ENCODE measurements around the gene OR14A2. TPM values are rescaled to one million over a fixed set of nuclear protein-coding genes. Genes with fewer than 3 reads are reported as not detected.
"Not testable (repeated sequence)": the region's sequence is repeated elsewhere in the genome, so short reads cannot be mapped to it uniquely, and the experiment has no call there.

The OR14A2 gene
- total RNA-seq, 4 donors from 2014 or later, result not detected

DNA sequence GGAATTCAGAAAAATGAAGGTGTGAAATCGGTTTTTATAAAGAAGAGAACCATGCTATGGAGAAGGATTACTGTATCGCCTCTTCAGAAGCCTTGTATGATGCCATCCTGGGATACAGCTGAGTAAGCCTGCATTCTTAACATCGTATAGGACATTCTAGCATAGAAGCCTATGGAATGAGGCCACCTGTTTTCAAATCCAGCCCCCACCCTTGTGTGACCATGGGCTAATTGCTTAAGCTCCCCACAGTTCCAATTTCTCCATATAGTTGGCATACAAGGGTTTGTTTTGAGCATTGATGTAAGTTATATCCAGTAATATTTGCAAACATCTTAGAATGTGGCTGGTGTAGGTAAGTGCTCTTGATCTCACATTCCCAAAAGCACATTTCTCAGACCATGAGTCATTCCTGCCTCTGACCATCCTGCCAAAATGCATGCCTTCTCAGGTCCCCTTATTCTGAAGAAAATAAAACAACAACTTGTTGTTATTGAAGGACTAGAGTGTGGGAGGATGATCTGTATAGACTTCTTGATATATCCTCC is 1.5 kb downstream of the OR14A2 start:
- TF ChIP-seq CTCF (IDR thresholded peaks at IDR 0.05), result no peak
- no peak for ATAC-seq (ENCODE audit: low FRiP score)
- DNase-seq (ENCODE audit: low spot score), result no peak

DNA sequence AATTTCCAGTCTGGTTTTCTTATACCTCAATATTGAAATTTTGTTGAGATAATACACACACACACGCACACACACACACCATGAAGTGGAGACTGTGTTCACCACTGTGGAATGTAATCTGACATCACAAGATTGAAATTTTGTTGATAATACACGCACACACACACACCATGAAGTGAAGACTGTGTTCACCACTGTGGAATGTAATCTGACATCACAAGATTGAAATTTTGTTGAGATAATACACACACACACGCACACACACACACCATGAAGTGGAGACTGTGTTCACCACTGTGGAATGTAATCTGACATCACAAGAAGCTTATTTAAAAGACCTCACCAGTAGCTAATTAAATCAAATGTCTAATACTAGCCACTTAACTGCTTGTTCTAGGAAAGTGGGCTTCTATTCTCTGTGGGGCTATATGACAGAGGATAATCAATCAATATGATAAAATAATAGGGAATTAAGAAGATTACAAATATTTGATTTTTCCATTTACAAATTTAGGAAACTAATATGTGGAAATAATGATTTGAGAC is 5.7 kb downstream of the OR14A2 start:
- DNase-seq (ENCODE audit: low spot score); ATAC-seq (ENCODE audit: low FRiP score): not testable (repeated sequence)

- no peak for TF ChIP-seq CTCF (IDR thresholded peaks at IDR 0.05)
- DNase-seq (ENCODE audit: low spot score) (no peak), ATAC-seq (ENCODE audit: low FRiP score) (no peak)
Measured at GRCh38 chr1:247741756-247742155, 6.2 kb downstream of the OR14A2 start.

DNA sequence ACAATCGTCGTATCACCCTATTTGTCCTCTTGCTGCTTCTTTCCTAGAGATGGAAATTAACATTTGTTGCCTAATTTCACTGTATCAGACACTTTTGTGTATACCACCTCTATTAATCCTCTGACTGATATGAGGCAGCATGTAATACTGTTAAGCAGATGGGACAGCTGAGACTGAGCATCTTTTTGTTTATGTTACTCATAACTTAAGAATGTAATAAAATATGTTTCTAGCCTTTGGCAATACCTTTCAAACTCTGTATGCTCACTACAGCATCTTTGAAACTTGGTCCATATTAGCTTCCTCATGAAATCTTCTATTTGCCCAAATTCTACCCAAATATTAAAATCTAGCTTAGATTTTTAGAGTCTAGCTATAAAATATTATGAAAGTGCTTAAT is 7.2 kb downstream of the OR14A2 start:
- ATAC-seq (ENCODE audit: low FRiP score) (no peak), DNase-seq (ENCODE audit: low spot score) (no peak)
- no peak for TF ChIP-seq CTCF (IDR thresholded peaks at IDR 0.05)

- no peak for TF ChIP-seq CTCF (IDR thresholded peaks at IDR 0.05)
- no peak for ATAC-seq (ENCODE audit: low FRiP score)
- DNase-seq (ENCODE audit: low spot score), result no peak
Measured at GRCh38 chr1:247738315-247738714, 9.6 kb downstream of the OR14A2 start, which contains the start of gene OR14K1. Gene OR14K1, plus strand, starts transcription at chr1:247738615. Its CDS starts 0 bp downstream, at chr1:247738615.

DNA sequence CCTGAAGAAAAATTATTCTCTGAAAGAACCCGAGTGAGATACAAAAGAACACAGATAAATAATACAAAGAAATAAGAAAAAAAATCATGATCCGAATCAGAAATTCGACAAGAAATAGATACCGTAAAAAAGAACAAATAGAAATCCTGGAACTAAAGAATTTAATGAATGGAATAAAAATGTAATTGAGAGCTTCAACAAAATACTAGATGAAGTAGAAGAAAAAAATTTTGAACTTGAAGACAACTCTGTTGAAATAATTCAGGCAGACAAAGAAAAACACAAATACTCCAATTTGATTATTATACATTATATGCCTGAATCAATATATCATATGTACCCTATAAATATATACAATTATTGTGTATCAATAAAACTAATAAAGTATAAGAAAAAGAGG is 26.7 kb downstream of the OR14A2 start:
- ATAC-seq (ENCODE audit: low FRiP score), result no peak
- no peak for TF ChIP-seq CTCF (IDR thresholded peaks at IDR 0.05)

DNA sequence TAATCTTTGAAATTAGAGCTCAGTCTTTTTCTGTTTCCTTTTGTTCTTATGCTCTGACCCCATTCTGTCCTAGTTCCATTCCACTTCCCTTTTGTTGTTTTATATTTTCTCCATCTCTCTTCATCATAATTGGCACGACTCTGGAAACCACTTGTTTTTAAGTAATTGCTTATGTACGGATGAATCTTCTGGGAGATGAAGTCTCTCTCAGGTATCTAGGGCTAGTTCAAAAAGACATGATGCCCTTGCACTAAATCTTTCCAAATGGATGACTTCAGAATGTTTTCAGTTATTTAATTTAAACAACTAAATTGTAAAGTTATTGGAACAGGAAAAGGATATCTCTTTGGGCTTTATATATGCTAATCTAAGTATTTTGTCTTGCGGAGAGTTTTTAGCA is 31.4 kb downstream of the OR14A2 start, which contains the start of gene OR6F1:
OR6F1 (minus strand) TSS at position 101 of the 400 bp plus-strand sequence. CDS start 3,891 bp downstream, outside the sequence.
- no peak for TF ChIP-seq CTCF (IDR thresholded peaks at IDR 0.05)
- DNase-seq (ENCODE audit: low spot score), result no peak
- no peak for ATAC-seq (ENCODE audit: low FRiP score)

More for the DNA sequence above, 26.7 kb downstream of the OR14A2 start:
- DNase-seq (ENCODE audit: low spot score), result no peak

Measured in omental fat pad (tissue), 4 donors.